Muscle layer of duodenum (tissue), 2 donors: ENCODE data around the gene MED20.

Experiments
- H3K27ac ChIP-seq: one replicate; pipeline ENCODE4 v1.7.0; 2013; ENCODE audit warnings: mild to moderate bottlenecking, low read length
- H3K27me3 ChIP-seq: one replicate; pipeline ENCODE4 v1.7.0; 2013; ENCODE audit warnings: low read depth, mild to moderate bottlenecking, control low read depth, low read length
- H3K36me3 ChIP-seq, 2 donors: one replicate each; pipeline ENCODE4 v1.7.0; 2013; ENCODE audit warnings: low read length in 2 of 2, control low read depth in 1 of 2, mild to moderate bottlenecking in 1 of 2; ENCODE audit not compliant: insufficient read depth in 2 of 2, control insufficient read depth in 1 of 2
- H3K4me1 ChIP-seq, 2 donors: one replicate each; pipeline ENCODE4 v1.7.0; 2013; ENCODE audit warnings: low read length in 2 of 2, mild to moderate bottlenecking in 2 of 2, control low read depth in 1 of 2, moderate library complexity in 1 of 2; ENCODE audit not compliant: insufficient read depth in 2 of 2, control insufficient read depth in 1 of 2
- H3K4me3 ChIP-seq, 2 donors: one replicate each; pipeline ENCODE4 v1.7.0; 2013; ENCODE audit warnings: low read length in 2 of 2, low read depth in 1 of 2, mild to moderate bottlenecking in 1 of 2
- H3K9me3 ChIP-seq, 2 donors: one replicate each; pipeline ENCODE4 v1.7.0; 2013; ENCODE audit warnings: low read length in 2 of 2, control low read depth in 1 of 2, mild to moderate bottlenecking in 1 of 2; ENCODE audit not compliant: control insufficient read depth in 1 of 2
- donor health status: healthy.

The MED20 gene

DNA sequence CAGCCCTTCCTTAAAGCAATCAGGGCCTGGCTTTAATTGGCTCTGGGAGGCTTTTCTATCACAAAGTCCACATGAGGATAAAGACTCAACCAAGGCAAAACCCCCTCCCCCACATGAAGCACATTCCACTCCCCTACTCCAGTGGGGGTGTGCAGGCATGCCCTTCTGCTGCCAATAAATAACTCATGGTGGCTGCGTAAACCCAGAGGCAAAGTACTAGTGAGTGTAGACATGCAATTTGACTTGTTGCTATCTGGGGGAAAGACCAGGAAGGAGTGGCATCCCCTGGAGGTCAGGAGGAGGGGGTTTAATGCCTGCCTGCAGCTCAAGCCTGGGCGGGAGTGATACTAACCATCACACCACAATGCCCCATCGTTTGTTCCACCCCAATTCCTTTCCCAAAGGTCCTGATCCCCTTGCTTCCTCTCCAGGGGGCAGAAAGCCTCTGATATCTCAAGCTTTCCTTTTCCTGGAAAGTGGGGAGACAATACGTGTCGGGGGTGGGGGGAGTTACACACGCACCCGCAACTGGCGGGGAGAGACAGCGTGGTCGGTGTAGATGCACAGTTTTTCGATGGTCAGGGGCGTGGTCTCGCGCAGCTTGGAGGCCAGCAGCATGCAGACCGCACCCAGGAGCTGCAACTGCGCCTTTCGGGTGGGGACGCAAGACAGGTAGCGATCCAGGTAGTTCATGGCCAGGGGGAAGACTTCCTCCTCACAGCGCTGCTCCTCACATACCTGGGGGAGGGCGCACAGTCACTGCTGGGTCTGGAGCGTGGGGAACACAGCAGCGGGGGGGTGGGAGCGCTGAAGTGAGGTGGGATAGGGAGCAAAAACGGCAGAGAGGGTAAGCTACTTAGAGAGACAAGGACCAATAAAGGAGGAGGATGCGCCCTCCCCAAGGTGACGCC is 19.2 kb upstream of the MED20 start:
- Histone ChIP-seq H3K36me3 (peaks cover 17 to 18% of the 10 kb centered on the region in 2 donors), H3K4me1 (peaks cover 21 to 57% of the 10 kb centered on the region in 2 donors), H3K9me3 (no peaks in the 10 kb centered on the region), H3K4me3 (peak overlapping the region; percentile 82 to 97), H3K27me3 (no peaks in the 10 kb centered on the region), H3K27ac (peak overlapping the region; percentile 68)

DNA sequence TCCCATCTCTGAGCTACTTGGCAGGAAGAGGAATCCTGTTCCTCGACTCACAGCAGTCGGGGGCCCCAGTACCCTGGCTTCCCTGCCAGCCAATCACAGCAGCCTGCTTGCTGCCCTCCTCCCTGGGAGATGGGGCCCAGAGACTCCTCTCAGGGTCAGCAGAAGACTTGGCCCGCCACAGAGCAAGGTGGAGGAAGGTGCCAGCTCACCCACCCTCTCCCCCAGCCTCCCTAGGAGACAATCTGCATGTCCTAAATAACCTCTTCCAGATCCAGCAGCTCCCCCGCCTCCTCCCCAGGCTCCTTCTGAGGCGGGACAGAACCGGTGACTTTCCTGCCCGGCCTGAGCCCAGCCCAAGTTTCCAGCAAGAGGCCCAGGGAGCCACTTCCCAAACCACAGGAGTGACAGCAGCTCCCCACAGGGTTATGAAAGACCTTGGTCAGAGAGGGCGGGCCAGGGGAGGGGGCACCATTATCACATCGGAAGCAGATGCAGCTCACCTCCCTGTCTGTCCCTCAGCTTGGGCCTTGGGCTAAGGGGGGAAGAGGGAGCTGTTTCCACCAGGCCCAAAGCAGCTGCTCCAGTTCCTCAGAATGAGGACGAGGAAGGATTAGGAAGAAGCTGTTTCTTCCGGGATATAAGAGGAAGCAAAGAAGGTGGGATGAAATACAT is 18.4 kb upstream of the MED20 start:
- no peaks in the 10 kb centered on the region for H3K9me3 ChIP-seq
- peaks cover 21 to 57% of the 10 kb centered on the region in 2 donors for H3K4me1 ChIP-seq
- H3K27ac ChIP-seq, result peak overlapping the region; percentile 68
- H3K36me3 ChIP-seq, result peaks cover 24 to 26% of the 10 kb centered on the region in 2 donors
- peak overlapping the region; percentile 82 to 97 for H3K4me3 ChIP-seq
- H3K27me3 ChIP-seq, result no peaks in the 10 kb centered on the region

DNA sequence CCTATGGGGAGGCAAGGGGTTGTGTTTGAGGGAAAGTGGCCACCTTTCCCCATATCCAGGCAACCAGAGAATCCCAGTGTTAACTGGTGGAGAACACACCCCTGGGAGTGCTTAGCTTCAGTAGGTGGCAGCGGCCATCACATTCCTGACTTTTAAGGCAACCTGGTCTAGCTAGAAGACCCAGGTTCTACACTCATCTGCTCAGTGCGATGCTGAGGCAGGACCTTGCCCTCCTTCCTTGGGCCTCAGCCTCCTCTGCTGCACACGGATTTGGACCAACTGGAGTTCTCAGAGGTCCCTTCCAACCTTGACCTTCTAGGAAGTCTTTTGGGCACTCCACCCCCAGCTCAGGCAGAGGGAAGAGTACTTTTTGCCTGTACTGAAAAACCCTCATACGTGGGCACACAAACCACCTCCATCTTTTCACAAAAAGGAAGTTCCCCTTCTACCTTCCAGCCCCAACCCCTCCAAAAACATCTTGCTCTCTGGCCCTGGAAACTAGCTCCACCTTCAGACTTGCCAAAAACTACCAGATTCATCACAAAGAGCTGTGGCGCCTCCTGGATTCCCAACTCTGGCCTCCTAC is 17.7 kb upstream of the MED20 start:
- peaks cover 29 to 32% of the 10 kb centered on the region in 2 donors for H3K36me3 ChIP-seq
- no peaks in the 10 kb centered on the region for H3K9me3 ChIP-seq
- no peaks in the 10 kb centered on the region for H3K27me3 ChIP-seq
- H3K27ac ChIP-seq, result peak overlapping the region; percentile 25
- H3K4me1 ChIP-seq, result peaks cover 21 to 57% of the 10 kb centered on the region in 2 donors
- H3K4me3 ChIP-seq, result peak overlapping the region in 1 of 2 donors; percentile 97

DNA sequence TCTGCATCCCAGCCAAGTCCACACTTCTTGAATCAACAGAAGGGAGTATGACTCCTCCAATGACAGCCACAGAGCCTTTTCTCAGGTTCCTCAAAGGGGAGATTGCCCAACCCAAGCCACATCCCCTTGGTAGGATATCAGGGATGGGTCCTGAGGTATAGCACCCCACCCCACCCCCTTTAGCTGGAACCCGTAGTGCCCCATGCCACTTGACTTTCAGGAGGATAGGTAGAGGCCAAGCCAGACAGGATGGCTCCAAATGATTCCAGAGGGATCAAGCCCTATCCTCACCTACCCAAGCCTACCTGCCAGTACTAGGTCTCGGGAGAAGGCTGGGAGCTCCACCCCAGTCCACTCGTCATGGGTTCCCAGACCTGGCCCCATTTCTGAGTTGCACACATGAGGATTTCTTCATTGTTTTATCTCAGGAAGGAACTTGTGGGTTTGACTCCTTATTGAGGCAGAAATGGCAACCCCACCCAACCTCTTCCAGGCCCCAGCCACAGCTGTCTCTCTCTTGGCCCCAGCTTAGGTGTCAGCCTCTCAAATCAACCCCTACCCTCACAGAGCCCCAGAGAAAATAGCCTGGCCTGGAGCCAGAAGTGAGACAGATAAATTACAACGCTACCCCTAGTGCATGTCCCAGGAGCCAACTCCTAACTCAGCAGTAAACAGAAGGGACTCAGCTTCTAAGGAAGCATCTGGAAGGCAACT is 17.1 kb upstream of the MED20 start:
- Histone ChIP-seq H3K27me3 (no peaks in the 10 kb centered on the region), H3K9me3 (no peaks in the 10 kb centered on the region), H3K4me3 (no peak overlapping the region), H3K36me3 (peaks cover 32 to 35% of the 10 kb centered on the region in 2 donors), H3K4me1 (peaks cover 21 to 57% of the 10 kb centered on the region in 2 donors), H3K27ac (peak overlapping the region; percentile 51)

DNA sequence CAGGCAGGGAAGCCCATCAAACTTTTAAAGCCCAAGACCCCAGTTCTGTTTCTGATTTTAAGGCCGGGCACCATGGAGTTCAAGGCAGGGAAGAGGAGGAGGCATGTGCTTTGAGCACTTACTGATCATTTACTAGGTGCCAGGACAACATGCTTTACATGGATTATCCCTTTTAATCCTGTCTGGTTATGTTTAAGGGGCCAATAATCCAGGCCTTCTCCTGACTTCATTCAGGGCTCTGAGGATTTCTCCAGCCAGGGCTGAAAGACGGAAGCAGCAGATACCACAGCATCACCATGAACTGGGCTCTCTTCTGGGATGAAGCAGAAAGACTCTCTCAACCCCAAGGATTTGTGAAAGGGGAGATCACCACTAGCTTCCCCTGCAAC is 16.5 kb upstream of the MED20 start:
- H3K4me1 ChIP-seq, result peaks cover 21 to 55% of the 10 kb centered on the region in 2 donors
- no peak overlapping the region for H3K4me3 ChIP-seq
- no peaks in the 10 kb centered on the region for H3K9me3 ChIP-seq
- peak overlapping the region; percentile 19 for H3K27ac ChIP-seq
- peaks cover 37 to 40% of the 10 kb centered on the region in 2 donors for H3K36me3 ChIP-seq
- H3K27me3 ChIP-seq, result no peaks in the 10 kb centered on the region

DNA sequence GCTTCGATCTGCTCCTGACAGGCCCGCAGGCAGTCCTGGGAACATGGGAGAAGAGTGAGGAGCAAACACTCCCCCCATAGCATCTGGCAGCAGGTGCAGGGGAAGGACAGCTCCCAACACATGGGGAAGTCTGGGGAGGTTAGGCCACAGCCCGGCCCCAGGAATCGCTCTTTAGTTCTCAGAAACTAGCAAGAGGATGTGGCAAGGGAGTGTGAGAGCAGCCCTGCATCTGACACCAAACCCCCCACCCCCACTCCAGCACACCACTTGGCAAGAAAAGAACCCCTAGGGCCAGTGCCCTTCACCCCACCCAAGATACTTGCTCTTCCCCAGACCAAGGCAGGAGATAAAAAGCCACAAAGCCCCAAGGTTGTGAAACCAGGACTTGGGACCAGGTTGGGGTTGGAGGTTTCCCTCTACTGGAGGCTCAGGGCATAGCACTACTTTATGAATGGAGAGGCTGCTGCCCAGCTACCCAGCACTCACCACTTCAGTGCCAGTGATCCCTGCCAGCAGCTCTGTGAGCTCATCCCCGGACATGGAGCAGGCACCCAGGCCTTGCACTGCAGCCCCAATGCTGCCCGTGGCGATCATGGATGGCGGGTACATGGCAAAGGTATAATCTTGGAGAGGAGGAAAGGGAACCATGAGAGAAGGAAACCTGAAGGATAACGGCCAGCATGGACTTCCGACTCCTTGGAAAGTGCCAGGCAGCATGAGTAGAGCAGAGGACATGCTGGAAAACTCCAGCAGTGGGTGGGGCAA is 15.3 kb upstream of the MED20 start:
- Histone ChIP-seq H3K36me3 (peaks cover 49 to 52% of the 10 kb centered on the region in 2 donors), H3K27me3 (no peaks in the 10 kb centered on the region), H3K4me3 (peak overlapping the region in 1 of 2 donors; percentile 31), H3K27ac (peak overlapping the region; percentile 19), H3K4me1 (peaks cover 21 to 50% of the 10 kb centered on the region in 2 donors), H3K9me3 (no peaks in the 10 kb centered on the region)

DNA sequence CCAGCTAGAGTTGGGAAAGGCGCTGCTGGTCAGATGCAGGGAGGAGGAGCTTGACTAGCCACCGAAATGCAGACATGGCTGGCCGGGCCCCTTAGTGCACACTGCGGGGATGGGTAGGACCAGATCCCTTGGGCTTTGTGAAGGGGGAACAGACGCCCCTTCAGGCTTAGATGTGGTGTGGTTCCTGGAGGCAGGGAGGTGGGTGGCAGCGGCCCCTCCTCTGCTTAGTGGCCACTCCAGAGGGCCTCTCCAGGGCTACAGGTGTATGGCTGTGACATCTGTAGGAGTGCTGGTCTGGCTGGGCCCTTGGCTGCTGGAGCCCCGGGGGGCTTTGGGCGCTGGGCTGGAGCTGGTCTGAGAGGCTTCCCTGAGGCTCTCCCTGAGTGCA is 14.7 kb upstream of the MED20 start:
- peaks cover 21 to 49% of the 10 kb centered on the region in 2 donors for H3K4me1 ChIP-seq
- no peak overlapping the region for H3K4me3 ChIP-seq

DNA sequence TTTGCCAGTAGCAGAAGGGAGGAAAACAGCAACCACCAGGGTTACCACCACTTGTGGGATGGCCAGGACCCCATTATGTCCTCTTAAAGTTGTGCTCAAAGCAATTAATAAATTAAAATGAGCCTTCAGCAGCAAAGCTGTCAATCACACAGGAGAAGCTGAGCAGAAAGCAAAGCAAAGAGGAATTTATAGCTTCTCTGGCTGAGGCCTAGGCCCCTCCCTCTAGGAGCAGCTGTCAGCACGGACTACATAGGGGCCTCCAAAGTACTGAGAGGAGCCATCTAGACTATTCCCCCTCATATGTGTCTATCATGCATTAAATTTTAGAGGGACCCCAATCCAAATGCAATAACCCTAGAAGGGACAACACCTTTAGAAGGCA is 14.2 kb upstream of the MED20 start:
- H3K4me1 ChIP-seq, result peaks cover 20 to 44% of the 10 kb centered on the region in 2 donors
- H3K27me3 ChIP-seq, result no peaks in the 10 kb centered on the region
- no peaks in the 10 kb centered on the region for H3K9me3 ChIP-seq
- no peak overlapping the region for H3K4me3 ChIP-seq
- H3K27ac ChIP-seq, result no peak overlapping the region
- H3K36me3 ChIP-seq, result peaks cover 60 to 63% of the 10 kb centered on the region in 2 donors

More for the DNA sequence above, 14.7 kb upstream of the MED20 start:
- Histone ChIP-seq H3K27me3 (no peaks in the 10 kb centered on the region), H3K9me3 (no peaks in the 10 kb centered on the region), H3K27ac (no peak overlapping the region), H3K36me3 (peaks cover 55 to 58% of the 10 kb centered on the region in 2 donors)

DNA sequence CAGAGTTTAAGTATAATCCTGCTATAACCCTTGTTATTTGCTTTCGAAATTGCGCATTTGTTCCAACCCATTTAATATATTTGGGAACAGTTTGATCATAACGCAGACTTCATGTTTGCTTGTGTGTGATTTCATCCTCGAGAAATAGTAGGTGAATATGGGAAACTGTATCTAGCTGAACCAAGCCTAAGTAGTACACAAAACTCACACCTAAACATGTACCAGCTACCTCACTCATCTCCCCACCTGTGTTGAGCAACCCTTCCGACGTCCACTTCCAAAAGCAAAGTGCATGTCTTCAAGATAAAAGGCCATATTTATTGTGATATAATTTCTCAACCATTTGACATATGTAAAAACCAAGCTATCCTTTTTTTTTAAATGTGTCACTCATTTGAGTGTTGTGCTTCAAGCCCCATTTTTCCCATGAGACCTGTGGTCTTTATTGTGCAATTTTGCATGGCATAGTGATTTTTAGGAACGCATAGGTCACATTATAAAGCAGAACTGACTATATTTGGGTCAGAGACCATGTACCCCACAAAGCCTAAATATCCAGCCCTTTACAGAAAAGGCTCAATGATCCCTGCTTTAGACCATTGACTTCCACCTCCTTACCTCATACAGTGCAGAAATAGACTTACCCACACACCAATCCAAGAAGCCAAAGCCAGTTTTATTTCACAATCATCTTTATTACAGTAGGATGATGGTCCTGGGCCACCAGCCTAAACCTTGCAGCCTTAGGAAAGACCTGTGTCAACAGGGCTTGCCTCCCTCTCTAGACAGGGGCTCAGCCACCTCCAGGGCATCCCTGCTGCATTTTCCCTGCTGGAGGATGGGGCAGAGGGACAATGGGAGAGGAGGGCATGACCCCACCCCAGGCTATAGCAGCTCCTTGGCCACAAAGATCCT is 13.6 kb upstream of the MED20 start:
- H3K4me3 ChIP-seq, result no peak overlapping the region
- H3K9me3 ChIP-seq, result no peaks in the 10 kb centered on the region
- H3K4me1 ChIP-seq, result peaks cover 13 to 37% of the 10 kb centered on the region in 2 donors
- no peak overlapping the region for H3K27ac ChIP-seq
- H3K36me3 ChIP-seq, result peaks cover 66 to 70% of the 10 kb centered on the region in 2 donors
- H3K27me3 ChIP-seq, result no peaks in the 10 kb centered on the region

DNA sequence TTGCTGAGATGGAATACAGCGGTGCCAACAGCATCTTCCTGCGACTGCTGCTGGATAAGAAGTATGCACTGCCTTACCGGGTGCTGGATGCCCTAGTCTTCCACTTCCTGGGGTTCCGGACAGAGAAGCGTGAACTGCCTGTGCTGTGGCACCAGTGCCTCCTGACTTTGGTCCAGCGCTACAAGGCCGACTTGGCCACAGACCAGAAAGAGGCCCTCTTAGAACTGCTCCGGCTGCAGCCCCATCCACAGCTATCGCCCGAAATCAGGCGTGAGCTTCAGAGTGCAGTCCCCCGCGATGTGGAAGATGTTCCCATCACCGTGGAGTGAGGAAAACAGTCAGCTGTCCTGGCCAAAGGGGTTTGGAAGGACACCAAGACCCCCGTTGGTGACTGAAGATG is 11.4 kb upstream of the MED20 start:
- Histone ChIP-seq H3K4me3 (no peak overlapping the region), H3K27ac (no peak overlapping the region), H3K36me3 (peaks cover 84 to 90% of the 10 kb centered on the region in 2 donors), H3K4me1 (peaks cover 0 to 17% of the 10 kb centered on the region in 2 donors), H3K9me3 (no peaks in the 10 kb centered on the region), H3K27me3 (no peaks in the 10 kb centered on the region)
